Activated CD8-positive, alpha-beta T cell treated with anti-CD3 and anti-CD28 coated beads, Interleukin-2, amount 10 ng/mL, durations not matched to agents 7 days and 5 days (primary cell): Measurements from ENCODE around the gene ATP1B3. TPM values are rescaled to one million over a fixed set of nuclear protein-coding genes. Genes with fewer than 3 reads are reported as not detected.

ENCODE experiments used
- ATAC-seq: fragments of 150-1000 bp; cut with Tn5 transposase; one replicate; pipeline ENCODE4 v1.10.0; 2021; ENCODE audit warnings: moderate library complexity
- CTCF ChIA-PET: fragments of 350-600 bp; sonication (Branson Sonifier 250); formaldehyde crosslinking; loops from one replicate; lab custom pipeline; 2021; ENCODE audit warnings: antibody characterized with exemption; lab: Charles Lee
- POLR2A ChIA-PET: fragments of 350-600 bp; sonication (Branson Sonifier 250); formaldehyde crosslinking; loops from one replicate; lab custom pipeline; 2021; ENCODE audit warnings: antibody characterized with exemption; lab: Charles Lee
- DNase-seq: peaks from one replicate; pipeline ENCODE4 v3.0.0-alpha.2; 2020
- H3K27ac Mint-ChIP-seq: one replicate; pipeline ENCODE4 v1.8.0; 2021; ENCODE audit warnings: mild to moderate bottlenecking, mixed read lengths
- H3K27me3 Mint-ChIP-seq: one replicate; pipeline ENCODE4 v1.8.0; 2021; ENCODE audit warnings: low read depth, mixed read lengths
- H3K36me3 Mint-ChIP-seq: one replicate; pipeline ENCODE4 v1.8.0; 2021; ENCODE audit warnings: low read depth, mixed read lengths
- H3K4me1 Mint-ChIP-seq: one replicate; pipeline ENCODE4 v1.8.0; 2021; ENCODE audit warnings: low read depth, mixed read lengths
- H3K4me3 Mint-ChIP-seq: one replicate; pipeline ENCODE4 v1.8.0; 2021; ENCODE audit warnings: mild to moderate bottlenecking, mixed read lengths
- H3K9me3 Mint-ChIP-seq: one replicate; pipeline ENCODE4 v1.8.0; 2022; ENCODE audit warnings: mixed read lengths; ENCODE audit not compliant: insufficient read depth
- total RNA-seq, 2 experiments: library from RNA; stranded (reverse); gene quantifications; one replicate each; pipeline ENCODE4 v1.2.3, GENCODE V29; 2021

ATP1B3 gene
- total RNA-seq, 2 experiments from 2014 or later, result 108 to 122 TPM

DNA sequence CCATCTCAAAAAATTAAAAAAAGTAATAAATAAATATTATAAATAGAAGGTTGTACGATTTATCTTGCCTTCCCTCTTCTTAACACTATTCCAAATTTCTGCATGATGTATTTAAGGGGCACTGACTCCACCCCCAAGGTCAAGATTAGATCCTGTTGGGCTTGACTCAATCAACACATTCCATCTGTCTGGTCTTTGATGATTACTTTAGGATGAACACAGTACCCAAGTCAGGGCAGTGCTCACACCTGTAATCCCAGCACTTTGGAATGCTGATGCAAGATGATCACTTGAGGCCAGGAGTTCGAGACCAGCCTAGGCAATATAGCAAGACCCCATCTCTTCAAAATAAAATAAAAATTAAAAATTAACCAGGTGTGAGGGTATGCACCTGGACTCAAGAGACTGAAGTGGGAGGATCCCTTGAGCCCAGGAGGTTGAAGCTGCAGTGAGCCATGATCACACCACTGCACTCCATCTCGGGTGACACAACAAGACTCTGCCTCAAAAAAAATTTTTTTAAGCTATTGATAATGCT is 14.1 kb upstream of the ATP1B3 start:
- H3K4me1 Mint-ChIP-seq, result no peaks in the 10 kb centered on the region

DNA sequence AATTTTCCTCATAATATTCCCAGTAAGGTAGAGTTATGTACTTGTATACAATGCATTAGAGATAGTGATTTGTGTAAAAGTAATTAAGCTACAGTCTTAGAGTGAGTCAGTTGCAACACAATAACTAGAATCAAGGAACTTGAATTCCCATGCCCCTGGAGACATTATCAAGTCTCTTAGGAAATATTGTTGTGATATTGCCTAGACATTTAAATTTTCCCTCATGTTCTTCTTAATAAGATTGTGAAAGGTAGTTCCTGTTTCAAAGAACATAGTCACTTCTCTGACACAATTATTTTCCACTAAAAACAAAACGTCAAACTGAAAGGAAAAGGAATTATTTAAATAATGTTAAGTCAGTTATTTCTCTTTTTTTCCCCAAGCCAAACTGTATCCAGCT is 13.0 kb upstream of the ATP1B3 start:
- Mint-ChIP-seq H3K4me1 (no peaks in the 10 kb centered on the region), H3K27me3 (peaks cover 2% of the 10 kb centered on the region), H3K9me3 (no peaks in the 10 kb centered on the region), H3K36me3 (no peaks in the 10 kb centered on the region), H3K4me3 (no peak overlapping the region), H3K27ac (no peak overlapping the region)
- ATAC-seq, result no peak
- DNase-seq, result no peak
- CTCF ChIA-PET, result interaction anchor here (0.8 to 1.6 kb wide), 4 partner anchors 12 to 125 kb away, joined by 3 to 5 read pairs (median 3); partner anchors contain the start of gene RNF7
- POLR2A ChIA-PET, result no interaction called here

More for the DNA sequence above, 14.1 kb upstream of the ATP1B3 start:
- DNase-seq (no peak), ATAC-seq (no peak)
- no peaks in the 10 kb centered on the region for H3K36me3 Mint-ChIP-seq
- peaks cover 5% of the 10 kb centered on the region for H3K27me3 Mint-ChIP-seq
- no peaks in the 10 kb centered on the region for H3K9me3 Mint-ChIP-seq
- ChIA-PET POLR2A (no interaction called here), CTCF (interaction anchor here (0.5 to 1.6 kb wide), 3 partner anchors 13 to 124 kb away, joined by 3 to 5 read pairs (median 3); partner anchors contain the start of gene RNF7)
- no peak overlapping the region for H3K4me3 Mint-ChIP-seq
- no peak overlapping the region for H3K27ac Mint-ChIP-seq

DNA sequence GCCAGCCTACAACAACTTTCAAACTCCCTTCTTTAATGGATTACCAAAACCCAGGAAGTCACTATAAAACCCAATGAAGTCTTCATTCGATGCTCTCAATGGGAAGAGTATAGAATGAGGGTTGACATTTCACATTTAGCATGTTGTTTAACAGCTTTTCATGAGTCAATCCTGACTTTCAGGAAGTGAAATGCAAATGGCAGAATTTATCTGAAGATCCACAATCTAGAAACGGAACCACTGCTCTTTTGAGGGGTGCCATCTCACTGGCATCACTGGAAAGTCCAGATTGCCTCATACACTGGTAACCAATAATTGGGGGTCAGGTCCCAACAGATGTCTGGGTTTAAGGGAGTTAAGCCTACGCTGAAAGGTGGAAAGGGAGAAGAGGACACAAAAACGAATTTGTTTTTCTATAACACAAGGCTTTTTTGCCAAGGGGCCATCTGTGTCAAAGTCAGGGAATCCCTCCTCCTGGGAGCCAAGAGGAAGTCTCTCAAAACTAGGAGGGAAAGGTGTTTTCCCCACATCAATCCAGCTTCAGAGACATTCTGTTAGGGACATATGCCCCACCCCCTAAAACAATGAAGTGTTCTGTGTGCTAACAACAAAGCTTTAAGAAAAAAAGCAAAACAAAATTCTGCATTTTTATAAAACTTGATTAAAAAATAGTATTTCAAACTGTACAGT is 12.0 kb upstream of the ATP1B3 start:
- H3K9me3 Mint-ChIP-seq, result no peaks in the 10 kb centered on the region
- H3K4me3 Mint-ChIP-seq, result no peak overlapping the region
- POLR2A ChIA-PET, result no interaction called here
- CTCF ChIA-PET, result interaction anchor here (1.0 to 1.6 kb wide), 3 partner anchors 11 to 49 kb away, joined by 3 to 5 read pairs (median 3); no protein-coding TSS in a partner anchor
- H3K4me1 Mint-ChIP-seq, result no peaks in the 10 kb centered on the region
- H3K27me3 Mint-ChIP-seq, result no peaks in the 10 kb centered on the region
- no peaks in the 10 kb centered on the region for H3K36me3 Mint-ChIP-seq
- DNase-seq (no peak), ATAC-seq (no peak)
- no peak overlapping the region for H3K27ac Mint-ChIP-seq

DNA sequence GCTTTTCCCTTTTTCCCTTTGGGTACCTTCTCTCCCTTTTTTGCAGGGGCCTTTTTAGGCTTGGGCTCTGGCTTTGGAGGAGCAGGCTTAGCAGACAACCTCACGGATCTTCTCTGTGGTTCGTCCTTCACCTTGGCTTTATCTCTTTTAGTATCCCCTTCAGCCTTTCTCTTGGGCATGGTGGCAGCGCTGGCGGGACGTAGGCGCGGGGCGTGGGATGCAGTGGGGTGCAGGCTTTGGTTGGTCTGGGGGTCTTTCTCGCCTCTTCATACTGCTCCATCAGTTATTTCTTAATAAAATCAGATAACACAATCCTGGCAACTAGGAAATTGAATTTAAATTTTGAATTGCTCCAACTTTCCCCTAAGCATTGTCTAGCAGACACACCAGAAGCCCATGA is 11.3 kb upstream of the ATP1B3 start:
- CTCF ChIA-PET, result no interaction called here
- no peaks in the 10 kb centered on the region for H3K36me3 Mint-ChIP-seq
- no peak for DNase-seq
- H3K27me3 Mint-ChIP-seq, result no peaks in the 10 kb centered on the region
- no peaks in the 10 kb centered on the region for H3K9me3 Mint-ChIP-seq
- no peak overlapping the region for H3K4me3 Mint-ChIP-seq
- no peaks in the 10 kb centered on the region for H3K4me1 Mint-ChIP-seq
- POLR2A ChIA-PET, result no interaction called here
- no peak for ATAC-seq
- no peak overlapping the region for H3K27ac Mint-ChIP-seq

DNA sequence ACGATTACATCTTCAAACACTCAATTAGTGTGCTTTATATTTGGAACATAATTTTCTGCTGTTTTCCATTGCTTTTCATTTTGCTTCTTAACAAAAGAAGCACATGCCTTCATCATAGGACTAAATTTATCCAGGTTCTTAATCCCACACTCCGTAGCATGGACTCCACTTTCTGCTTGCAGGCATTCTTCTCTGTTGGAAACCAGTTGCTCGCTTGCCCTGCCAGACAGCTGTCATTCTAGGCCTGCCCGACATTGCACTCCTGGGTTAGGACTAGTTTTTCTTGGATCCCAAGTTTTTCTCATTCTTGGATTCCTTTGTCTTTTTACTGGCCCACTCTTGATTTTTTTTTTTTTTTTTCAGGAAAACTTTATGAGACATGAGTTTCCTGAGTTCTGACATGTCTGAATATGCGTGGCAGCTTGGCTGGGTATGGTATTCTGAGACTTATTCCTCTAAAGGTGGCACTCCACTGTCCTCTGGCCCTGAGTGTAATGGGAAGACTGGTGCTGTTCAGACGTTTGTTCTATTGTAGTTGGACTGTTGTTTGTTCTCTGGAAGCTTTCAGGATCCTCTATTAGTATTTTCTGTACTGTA is 6.3 kb upstream of the ATP1B3 start:
- no peak for ATAC-seq
- POLR2A ChIA-PET, result no interaction called here
- Mint-ChIP-seq H3K27me3 (no peaks in the 10 kb centered on the region), H3K36me3 (no peaks in the 10 kb centered on the region), H3K4me3 (no peak overlapping the region), H3K27ac (no peak overlapping the region), H3K4me1 (peaks cover 3% of the 10 kb centered on the region), H3K9me3 (no peaks in the 10 kb centered on the region)
- CTCF ChIA-PET, result no interaction called here
- DNase-seq, result no peak

DNA sequence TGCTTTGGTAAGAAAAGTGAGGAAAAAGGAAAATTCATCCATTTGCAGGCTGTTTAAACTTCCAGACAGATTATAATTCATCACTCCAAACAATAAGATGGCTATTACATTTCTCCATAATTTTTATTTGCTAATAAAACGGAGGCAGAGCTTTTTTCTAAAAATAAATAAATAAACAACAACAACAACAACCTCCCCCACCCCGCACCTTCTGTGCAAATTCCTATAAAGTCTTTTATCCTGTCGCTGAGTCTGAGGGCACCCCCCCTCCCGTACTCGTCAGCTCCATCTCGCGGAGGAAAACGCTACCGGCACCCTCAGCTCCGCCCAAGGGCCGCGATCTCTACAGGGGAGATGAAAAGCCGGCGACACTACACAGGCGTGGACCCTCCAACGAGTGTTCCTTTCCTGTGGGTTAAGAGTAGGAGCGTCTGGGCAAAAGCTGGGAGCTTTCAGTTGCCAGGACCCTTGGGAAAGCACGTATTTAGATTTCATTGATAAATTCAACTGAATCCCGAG is 1.0 kb upstream of the ATP1B3 start:
- no peaks in the 10 kb centered on the region for H3K27me3 Mint-ChIP-seq
- peak overlapping the region; percentile 91 for H3K4me3 Mint-ChIP-seq
- H3K4me1 Mint-ChIP-seq, result peaks cover 35% of the 10 kb centered on the region
- DNase-seq (peak; percentile 91), ATAC-seq (peak; percentile 59)
- CTCF ChIA-PET, result interaction anchor here (0.7 to 3.8 kb wide), 34 partner anchors 8 to 613 kb away, joined by 3 to 48 read pairs (median 4); partner anchors contain the start of gene RNF7
- no peaks in the 10 kb centered on the region for H3K9me3 Mint-ChIP-seq
- POLR2A ChIA-PET, result interaction anchor here (0.7 to 3.2 kb wide), 7 partner anchors 10 to 388 kb away, joined by 3 to 31 read pairs (median 3); partner anchors contain the start of gene RNF7
- peaks cover 14% of the 10 kb centered on the region for H3K36me3 Mint-ChIP-seq
- peak overlapping the region; percentile 97 for H3K27ac Mint-ChIP-seq

DNA sequence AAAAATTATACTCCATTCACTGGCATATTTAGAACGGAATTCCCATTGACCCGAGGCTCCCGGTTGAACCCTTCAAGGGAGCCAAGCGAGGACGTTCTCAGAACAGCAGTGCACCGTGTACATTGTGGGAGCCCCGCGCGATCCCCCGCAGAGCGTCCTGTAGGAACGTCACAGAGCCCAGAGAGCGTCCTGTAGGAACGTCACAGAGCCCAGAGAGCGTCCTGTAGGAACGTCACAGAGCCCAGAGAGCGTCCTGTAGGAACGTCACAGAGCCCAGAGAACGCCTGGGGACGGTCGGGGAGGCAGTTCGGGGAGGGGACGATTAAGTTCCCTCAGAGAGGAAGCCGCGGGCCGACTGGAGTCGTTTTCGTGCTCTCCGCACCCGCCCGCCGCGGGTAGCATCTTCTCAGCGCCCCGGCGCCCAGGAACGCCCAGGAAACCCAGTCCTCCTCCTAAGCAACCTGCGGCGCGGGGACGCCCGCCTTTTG is 506 bp upstream of the ATP1B3 start:
- DNase-seq, result no peak
- POLR2A ChIA-PET, result interaction anchor here (0.8 to 3.2 kb wide), 7 partner anchors 10 to 388 kb away, joined by 3 to 31 read pairs (median 4); partner anchors contain the start of gene RNF7
- H3K27ac Mint-ChIP-seq, result peak overlapping the region; percentile 97
- H3K36me3 Mint-ChIP-seq, result peaks cover 18% of the 10 kb centered on the region
- peak overlapping the region; percentile 91 for H3K4me3 Mint-ChIP-seq
- H3K9me3 Mint-ChIP-seq, result no peaks in the 10 kb centered on the region
- peaks cover 40% of the 10 kb centered on the region for H3K4me1 Mint-ChIP-seq
- CTCF ChIA-PET, result interaction anchor here (0.8 to 3.8 kb wide), 24 partner anchors 10 to 568 kb away, joined by 3 to 48 read pairs (median 4); partner anchors contain the start of gene RNF7
- H3K27me3 Mint-ChIP-seq, result no peaks in the 10 kb centered on the region
- ATAC-seq, result peak; percentile 65

DNA sequence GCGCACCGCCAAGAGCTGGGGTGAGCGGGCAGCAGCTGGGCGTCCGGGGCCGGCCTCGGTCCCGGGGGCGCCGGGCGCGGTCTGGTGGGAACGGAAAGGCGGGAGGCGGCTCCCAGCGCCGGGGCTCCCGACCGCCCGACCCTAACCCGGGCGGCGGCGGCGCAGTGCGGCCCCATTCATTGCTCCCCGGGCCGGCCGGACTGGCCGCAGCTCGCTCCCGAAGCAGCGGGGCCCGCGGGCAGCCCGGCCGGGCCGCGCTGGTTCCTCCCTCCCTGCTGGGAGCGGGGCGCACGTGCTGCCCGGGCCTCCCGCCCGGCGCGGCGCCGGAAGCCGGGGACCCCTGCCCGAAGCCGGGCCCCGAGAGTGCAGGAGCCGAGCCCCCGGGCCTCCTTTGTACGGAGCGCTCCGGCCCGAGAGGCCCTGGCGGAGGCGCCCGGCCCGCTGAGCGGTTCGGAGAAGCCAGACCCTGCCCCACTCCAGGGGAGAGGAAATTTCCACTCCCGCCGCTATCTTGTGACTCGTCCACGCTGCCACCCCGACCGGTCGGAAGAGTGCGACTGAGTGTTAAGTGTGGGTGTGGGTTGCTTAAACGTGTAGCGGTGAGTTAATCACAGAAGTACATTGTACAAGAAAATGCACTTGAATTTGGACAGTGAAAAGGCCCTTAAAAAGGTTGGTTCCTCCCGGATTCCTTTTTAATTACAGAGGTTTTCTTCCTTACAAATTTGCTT is 613 bp downstream of the ATP1B3 start:
- Mint-ChIP-seq H3K36me3 (peaks cover 28% of the 10 kb centered on the region), H3K4me1 (peaks cover 50% of the 10 kb centered on the region), H3K9me3 (no peaks in the 10 kb centered on the region), H3K4me3 (peak overlapping the region; percentile 96), H3K27me3 (no peaks in the 10 kb centered on the region), H3K27ac (peak overlapping the region; percentile 98)
- ChIA-PET CTCF (interaction anchor here (0.7 to 3.8 kb wide), 11 partner anchors 9 to 565 kb away, joined by 3 to 48 read pairs (median 6); partner anchors contain the start of gene RNF7), POLR2A (interaction anchor here (0.6 to 3.2 kb wide), 7 partner anchors 10 to 144 kb away, joined by 3 to 31 read pairs (median 5); partner anchors contain the start of gene RNF7)
- peak; percentile 16 for ATAC-seq
- peak; percentile 68 for DNase-seq

DNA sequence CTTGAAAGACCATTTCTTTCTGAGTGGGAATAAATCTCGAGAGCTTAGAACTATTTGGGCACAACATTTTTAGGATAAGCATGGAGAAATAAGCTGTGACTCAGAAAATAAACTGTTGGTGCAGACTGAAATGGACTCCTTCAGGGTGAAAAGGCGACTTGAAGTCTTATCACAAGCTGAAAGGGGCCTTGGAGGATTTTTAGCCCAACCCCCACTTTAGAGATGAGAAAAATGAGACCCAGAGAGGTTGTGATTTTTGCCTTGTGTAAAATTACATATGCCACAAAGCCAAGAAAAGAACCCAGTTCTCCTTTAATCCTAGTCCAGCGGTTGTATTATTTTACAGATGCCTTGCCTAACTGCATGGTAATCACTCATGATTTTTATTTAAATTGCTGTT is 1.5 kb downstream of the ATP1B3 start:
- peaks cover 54% of the 10 kb centered on the region for H3K4me1 Mint-ChIP-seq
- ATAC-seq (no peak), DNase-seq (no peak)
- ChIA-PET CTCF (interaction anchor here (0.7 to 1.9 kb wide), 8 partner anchors 8 to 566 kb away, joined by 3 to 9 read pairs (median 5); partner anchors contain the start of gene RNF7), POLR2A (interaction anchor here (0.7 to 3.2 kb wide), 3 partner anchors 22 to 145 kb away, joined by 4 to 31 read pairs (median 5); no protein-coding TSS in a partner anchor)
- peak overlapping the region; percentile 90 for H3K27ac Mint-ChIP-seq
- no peaks in the 10 kb centered on the region for H3K9me3 Mint-ChIP-seq
- peaks cover 32% of the 10 kb centered on the region for H3K36me3 Mint-ChIP-seq
- no peaks in the 10 kb centered on the region for H3K27me3 Mint-ChIP-seq
- peak overlapping the region; percentile 93 for H3K4me3 Mint-ChIP-seq

DNA sequence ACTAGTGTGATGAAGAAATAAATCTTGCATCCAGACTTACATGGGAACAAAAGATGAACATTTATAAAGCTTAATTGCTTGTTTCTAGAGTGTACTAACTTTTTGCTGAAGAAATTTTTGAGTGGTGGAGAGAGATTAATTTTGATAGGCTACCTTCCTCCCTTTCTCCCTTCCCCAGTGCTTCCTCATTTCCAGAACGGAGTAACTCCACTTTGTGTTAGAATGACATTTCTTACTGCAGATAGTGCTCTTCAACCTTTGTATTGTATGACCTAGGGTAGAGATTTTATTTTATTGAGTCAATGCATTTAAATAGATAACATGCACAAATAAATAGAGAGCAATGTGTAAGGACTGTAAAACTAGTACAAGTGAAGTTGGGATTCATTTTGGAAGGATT is 1.9 kb downstream of the ATP1B3 start:
- Mint-ChIP-seq H3K36me3 (peaks cover 33% of the 10 kb centered on the region), H3K27ac (peak overlapping the region; percentile 90), H3K4me1 (peaks cover 55% of the 10 kb centered on the region), H3K4me3 (peak overlapping the region; percentile 93), H3K27me3 (no peaks in the 10 kb centered on the region), H3K9me3 (no peaks in the 10 kb centered on the region)
- ChIA-PET CTCF (interaction anchor here (1.0 to 1.9 kb wide), 7 partner anchors 8 to 566 kb away, joined by 3 to 9 read pairs (median 5); partner anchors contain the start of gene RNF7), POLR2A (no interaction called here)
- no peak for DNase-seq
- ATAC-seq, result no peak
